Kidney (tissue), 14 donors: ENCODE data around the gene DYDC1. TPM values are rescaled to one million over a fixed set of nuclear protein-coding genes. Genes with fewer than 3 reads are reported as not detected.

Source experiments
- DNase-seq, 5 donors: peaks; one replicate each; pipeline ENCODE4 v3.0.0-alpha.2; 2013 to 2020
- FAIRE-seq: peaks from 2 replicates; lab custom pipeline; 2012; peaks lifted over from hg19 to GRCh38; lab: Jason Lieb, UNC
- H3K27ac ChIP-seq, 2 donors: one replicate each; pipeline ENCODE4 v1.7.0; 2013; ENCODE audit warnings: low read depth in 2 of 2, low read length in 2 of 2, inconsistent platforms in 1 of 2
- H3K27me3 ChIP-seq: one replicate; pipeline ENCODE4 v1.7.1; 2013; ENCODE audit warnings: low read length, inconsistent platforms; ENCODE audit not compliant: control insufficient read depth, insufficient read depth
- H3K36me3 ChIP-seq, 3 donors: one replicate each; pipeline versions ENCODE4 v1.7.0 to v1.7.1; 2013; ENCODE audit warnings: low read length in 3 of 3, control low read depth in 1 of 3, inconsistent platforms in 1 of 3; ENCODE audit not compliant: insufficient read depth in 3 of 3, control insufficient read depth in 2 of 3
- H3K4me1 ChIP-seq, 3 donors: one replicate each; pipeline versions ENCODE4 v1.7.0 to v1.7.1; 2013; ENCODE audit warnings: low read length in 3 of 3, inconsistent platforms in 1 of 3, low read depth in 1 of 3; ENCODE audit not compliant: control insufficient read depth in 2 of 3, insufficient read depth in 2 of 3
- H3K4me3 ChIP-seq, 3 donors: one replicate each; pipeline versions ENCODE4 v1.7.0 to v1.8.1; 2013; ENCODE audit warnings: low read length in 3 of 3, control low read depth in 1 of 3, inconsistent platforms in 1 of 3
- H3K9ac ChIP-seq, 3 donors: one replicate each; pipeline versions ENCODE4 v1.7.0 to v1.7.1; 2013; ENCODE audit warnings: low read length in 3 of 3, control low read depth in 1 of 3, inconsistent platforms in 1 of 3
- H3K9me3 ChIP-seq, 3 donors: one replicate each; pipeline versions ENCODE4 v1.7.0 to v1.7.1; 2013; ENCODE audit warnings: low read length in 3 of 3, control low read depth in 1 of 3, inconsistent platforms in 1 of 3; ENCODE audit not compliant: control insufficient read depth in 2 of 3, insufficient read depth in 1 of 3
- CTCF ChIP-seq: IDR thresholded peaks from 3 replicates; pipeline ENCODE4 v1.5.1; 2012; ENCODE audit warnings: mild to moderate bottlenecking, moderate library complexity, borderline replicate concordance; ENCODE audit not compliant: insufficient read depth; ENCODE audit errors: extremely low read depth
- intact Hi-C: fragments of 100-400 bp; cut with DNase I; formaldehyde crosslinking; loops from one replicate; pipeline ENCODE4 v1.11.1; 2022
- polyA plus RNA-seq: library from polyadenylated mRNA; stranded (reverse); fragments of 350-450 nt; fragmentation: Illumina TruSeq; extraction: RNeasy Lipid Tissue Mini Kit (QIAGEN cat#74804); gene quantifications from one replicate; pipeline ENCODE4 v1.2.3, GENCODE V29; 2014; ENCODE audit warnings: low read depth, low replicate concordance; ENCODE audit not compliant: insufficient read depth
- total RNA-seq: library from RNA; stranded (reverse); fragmentation: NEBNext Ultra II Directional; extraction: Animal tissue kit (Norgen Biotek cat#: 25700); gene quantifications from one replicate; pipeline ENCODE4 v1.2.1, GENCODE V29; 2021
- donor health status: control.
- donor health status: control.
- donor health status: control.
- donor health status: control.
- donor health status: control.
- donor health status: DM: yes; HTN: yes; CAD: no.
- donor health status: Normal renal cell carcinoma (clear cell type).

Gene DYDC1
- total and polyA plus RNA-seq, 2 donors from 2014 or later: not detected

DNA sequence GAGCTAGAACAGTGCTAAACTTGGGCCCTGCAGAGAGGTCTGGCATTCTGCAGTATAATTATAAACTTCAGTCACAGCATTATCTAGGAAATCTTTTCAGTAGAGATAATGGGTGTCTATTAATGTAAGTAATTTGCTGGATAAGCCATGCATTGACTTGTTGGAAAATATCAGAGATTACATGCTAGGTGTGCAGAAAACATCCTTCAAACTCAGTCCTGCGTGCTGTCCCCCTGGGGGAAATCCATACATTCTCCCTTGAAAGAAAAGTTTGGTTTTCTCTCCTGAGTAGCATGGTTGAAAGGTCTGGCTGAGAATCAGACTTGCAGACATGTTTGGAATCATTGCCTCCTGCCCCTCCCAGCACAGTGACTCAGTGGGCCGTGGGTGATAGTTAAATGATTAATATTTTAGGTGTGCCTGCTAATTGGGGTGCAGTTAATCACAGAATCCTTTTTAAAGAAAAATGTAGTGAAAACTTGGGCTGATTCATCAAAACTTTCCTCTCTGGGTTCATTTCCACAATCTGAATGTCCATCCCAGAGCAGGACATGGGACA, 37.9 kb upstream of the DYDC1 start:
- Histone ChIP-seq H3K27ac (no peak overlapping the region), H3K27me3 (no peaks in the 10 kb centered on the region), H3K9ac (no peak overlapping the region), H3K36me3 (no peaks in the 10 kb centered on the region), H3K4me3 (no peak overlapping the region), H3K4me1 (no peaks in the 10 kb centered on the region), H3K9me3 (no peaks in the 10 kb centered on the region)
- no peak for TF ChIP-seq CTCF
- FAIRE-seq (no peak), DNase-seq (no peak)
- intact Hi-C loops: no loop called here

- H3K27ac ChIP-seq: no peak overlapping the region
- FAIRE-seq: no peak
- H3K9me3 ChIP-seq: no peaks in the 10 kb centered on the region
- no peak for TF ChIP-seq CTCF
- H3K4me1 ChIP-seq: peaks cover 0 to 2% (median 0%) of the 10 kb centered on the region in 3 donors
- H3K36me3 ChIP-seq: no peaks in the 10 kb centered on the region
- H3K27me3 ChIP-seq: no peaks in the 10 kb centered on the region
- intact Hi-C loops: no loop called here
- no peak overlapping the region for H3K4me3 ChIP-seq
- no peak overlapping the region for H3K9ac ChIP-seq
- DNase-seq: no peak
These were observed 35.7 kb upstream of the DYDC1 start for GRCh38 chr10:80392250-80392649.

- DNase-seq (no peak), FAIRE-seq (no peak)
- TF ChIP-seq CTCF: no peak
- Histone ChIP-seq H3K36me3 (no peaks in the 10 kb centered on the region), H3K9ac (no peak overlapping the region), H3K27ac (no peak overlapping the region), H3K4me3 (no peak overlapping the region), H3K9me3 (no peaks in the 10 kb centered on the region), H3K4me1 (peaks cover 0 to 2% (median 0%) of the 10 kb centered on the region in 3 donors), H3K27me3 (no peaks in the 10 kb centered on the region)
- intact Hi-C loops: no loop called here
These were observed 34.2 kb upstream of the DYDC1 start for GRCh38 chr10:80390740-80391139.

DNA sequence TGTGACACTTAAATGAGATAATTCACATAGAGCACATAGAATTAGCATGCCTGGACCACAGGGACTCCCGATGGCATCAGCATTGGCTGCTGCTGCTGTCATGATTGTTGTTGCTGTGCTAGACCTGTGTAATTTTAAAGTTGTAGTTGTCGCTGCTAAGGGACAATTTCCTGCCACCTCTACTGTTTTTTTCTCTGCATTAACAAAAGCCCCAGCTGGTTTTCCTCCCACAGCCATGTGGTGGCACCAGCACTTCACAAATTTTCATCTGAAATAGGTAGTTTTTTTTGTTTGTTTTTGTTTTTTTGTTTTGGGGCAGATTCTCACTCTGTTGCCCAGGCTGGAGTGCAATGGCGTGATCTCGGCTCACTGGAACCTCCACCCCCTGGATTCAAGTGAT, 26.4 kb upstream of the DYDC1 start:
- FAIRE-seq (peak; percentile 65), DNase-seq (peak in 4 of 5 donors; percentile 43 to 81 (median 71))
- intact Hi-C loops: no loop called here
- Histone ChIP-seq H3K4me1 (peaks cover 0 to 2% (median 0%) of the 10 kb centered on the region in 3 donors), H3K4me3 (no peak overlapping the region), H3K36me3 (no peaks in the 10 kb centered on the region), H3K9me3 (no peaks in the 10 kb centered on the region), H3K27ac (no peak overlapping the region), H3K9ac (no peak overlapping the region), H3K27me3 (no peaks in the 10 kb centered on the region)
- TF ChIP-seq CTCF: peak; percentile 61
